Measurements from ENCODE around the gene ERF. TPM values are rescaled to one million over a fixed set of nuclear protein-coding genes. Genes with fewer than 3 reads are reported as not detected.
A peak's percentile ranks its signal among the peaks of the same experiment; 100 is the strongest.

ERF gene
- polyA plus RNA-seq, 1 of the 3 experiments (the other 2 are of a cell fraction): 89.6 TPM

DNA sequence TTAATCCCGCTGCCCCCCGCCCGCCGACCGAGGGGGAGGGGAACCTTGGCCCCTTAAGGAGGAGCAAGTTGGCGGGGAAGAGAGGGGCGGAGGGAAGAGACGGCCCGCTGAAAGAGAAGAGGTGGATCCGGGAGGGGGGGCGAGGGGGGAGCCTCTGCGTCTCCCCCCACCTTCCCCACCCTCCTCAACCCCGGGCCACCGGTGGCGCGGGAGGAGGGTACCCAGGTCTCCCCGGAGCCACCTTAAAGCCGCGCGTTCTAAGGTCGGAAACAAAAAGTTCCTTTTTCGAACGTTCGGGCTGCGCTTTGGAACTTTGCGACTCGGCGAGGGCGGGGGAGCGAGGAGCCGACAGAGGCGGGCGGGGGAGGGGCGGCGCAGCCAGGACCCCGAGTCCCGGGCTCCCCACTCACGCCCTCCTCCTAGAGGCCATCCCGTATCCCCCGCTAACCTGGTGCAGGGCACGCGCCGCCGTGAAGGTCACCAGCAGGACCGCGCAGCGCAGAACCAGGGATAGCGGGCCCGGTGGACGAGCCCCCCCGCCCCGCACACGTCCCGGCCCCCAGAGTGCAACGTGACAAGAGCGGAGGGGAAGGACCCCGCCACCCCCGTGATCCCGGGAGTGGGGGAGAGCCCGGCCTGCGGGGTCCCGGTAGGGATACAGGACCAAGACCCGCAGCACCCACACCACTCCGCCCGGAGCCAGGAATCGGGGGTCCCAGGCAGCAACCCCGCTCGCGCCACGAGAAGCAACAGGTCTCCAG, 659 bp downstream of the ERF start (continued):
- TF ChIP-seq YY1 (IDR thresholded peaks at IDR 0.05; ENCODE audit: low read depth): no peak
- TF ChIP-seq, protein P1, sequence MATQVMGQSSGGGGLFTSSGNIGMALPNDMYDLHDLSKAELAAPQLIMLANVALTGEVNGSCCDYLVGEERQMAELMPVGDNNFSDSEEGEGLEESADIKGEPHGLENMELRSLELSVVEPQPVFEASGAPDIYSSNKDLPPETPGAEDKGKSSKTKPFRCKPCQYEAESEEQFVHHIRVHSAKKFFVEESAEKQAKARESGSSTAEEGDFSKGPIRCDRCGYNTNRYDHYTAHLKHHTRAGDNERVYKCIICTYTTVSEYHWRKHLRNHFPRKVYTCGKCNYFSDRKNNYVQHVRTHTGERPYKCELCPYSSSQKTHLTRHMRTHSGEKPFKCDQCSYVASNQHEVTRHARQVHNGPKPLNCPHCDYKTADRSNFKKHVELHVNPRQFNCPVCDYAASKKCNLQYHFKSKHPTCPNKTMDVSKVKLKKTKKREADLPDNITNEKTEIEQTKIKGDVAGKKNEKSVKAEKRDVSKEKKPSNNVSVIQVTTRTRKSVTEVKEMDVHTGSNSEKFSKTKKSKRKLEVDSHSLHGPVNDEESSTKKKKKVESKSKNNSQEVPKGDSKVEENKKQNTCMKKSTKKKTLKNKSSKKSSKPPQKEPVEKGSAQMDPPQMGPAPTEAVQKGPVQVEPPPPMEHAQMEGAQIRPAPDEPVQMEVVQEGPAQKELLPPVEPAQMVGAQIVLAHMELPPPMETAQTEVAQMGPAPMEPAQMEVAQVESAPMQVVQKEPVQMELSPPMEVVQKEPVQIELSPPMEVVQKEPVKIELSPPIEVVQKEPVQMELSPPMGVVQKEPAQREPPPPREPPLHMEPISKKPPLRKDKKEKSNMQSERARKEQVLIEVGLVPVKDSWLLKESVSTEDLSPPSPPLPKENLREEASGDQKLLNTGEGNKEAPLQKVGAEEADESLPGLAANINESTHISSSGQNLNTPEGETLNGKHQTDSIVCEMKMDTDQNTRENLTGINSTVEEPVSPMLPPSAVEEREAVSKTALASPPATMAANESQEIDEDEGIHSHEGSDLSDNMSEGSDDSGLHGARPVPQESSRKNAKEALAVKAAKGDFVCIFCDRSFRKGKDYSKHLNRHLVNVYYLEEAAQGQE (IDR thresholded peaks at IDR 0.05; ENCODE audit: low read depth, low read length): no peak

DNA sequence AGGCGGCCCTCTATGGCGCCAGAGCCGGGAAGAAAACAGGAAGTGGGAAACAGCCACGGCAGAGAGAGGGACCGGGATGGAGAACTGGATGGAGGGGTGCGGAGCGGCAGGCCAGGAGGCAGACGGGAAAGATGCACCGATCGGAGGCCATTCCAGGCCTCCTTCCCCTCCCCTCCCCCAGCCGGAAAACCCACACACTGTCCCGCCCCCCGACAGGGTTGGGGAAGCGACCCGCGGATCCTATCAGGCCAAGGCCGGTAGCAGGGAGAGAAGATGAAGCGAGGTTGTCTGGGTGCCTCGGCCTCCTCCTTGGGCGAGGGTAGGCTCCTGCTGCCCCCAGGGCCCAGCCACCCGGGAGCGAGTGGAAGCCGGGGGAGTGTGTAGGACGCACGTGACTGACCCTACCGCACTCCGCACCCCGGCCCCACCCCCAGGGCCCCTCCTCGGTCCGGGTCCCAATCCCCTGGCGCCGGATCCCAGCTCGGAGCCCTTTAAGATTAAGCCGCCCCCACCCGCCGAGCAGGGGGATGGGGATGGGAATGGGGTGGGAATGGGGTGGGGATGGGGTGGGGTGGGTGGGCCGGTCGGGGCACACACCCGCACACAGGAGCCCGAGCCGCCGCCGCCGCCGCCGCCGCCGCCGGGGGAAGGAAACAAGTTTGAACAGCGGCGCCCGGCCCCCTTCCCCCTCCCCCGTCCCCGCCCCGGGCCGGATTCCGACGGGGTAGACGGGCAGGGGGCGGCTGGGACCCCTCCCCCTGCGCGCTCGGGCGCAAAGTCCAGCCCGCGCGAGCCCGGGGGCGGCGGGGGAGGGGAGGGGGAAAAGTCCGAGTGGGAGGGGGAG, 1.5 kb downstream of the ERF start:
- no peaks in the 10 kb centered on the region for H3K9me3 ChIP-seq
- peaks cover 31% of the 10 kb centered on the region for H3F3A ChIP-seq (replicated peaks; ENCODE audit: insufficient read depth)
- H3K27me3 ChIP-seq (ENCODE audit: insufficient read depth): no peaks in the 10 kb centered on the region
- ChIA-PET POLR2A (no interaction called here), CTCF (interaction anchor here (0.9 to 14.8 kb wide), 2 partner anchors 26 to 121 kb away, joined by 3 to 205 read pairs; partner anchors contain the start of gene POU2F2)
- peak overlapping the region; percentile 89 to 96 for H3K4me3 ChIP-seq (ENCODE audit: low read depth in 2 of 2, low read length in 1 of 2)
- DNase-seq: peak; percentile 83
- peaks cover 47% of the 10 kb centered on the region for H4K20me1 ChIP-seq (ENCODE audit: insufficient read depth)
- H3K4me1 ChIP-seq (ENCODE audit: control insufficient read depth in 1 of 2, insufficient read depth in 2 of 2, low read depth in 1 of 2, low read length in 1 of 2): peaks cover 17 to 33% of the 10 kb centered on the region in 2 experiments
- H2AFZ ChIP-seq (ENCODE audit: low read depth): no peak overlapping the region
- no peaks in the 10 kb centered on the region for H3K9me2 ChIP-seq
- H3K27ac ChIP-seq (ENCODE audit: low read depth in 2 of 2, low read length in 1 of 2): peak overlapping the region; percentile 89 to 90
- H3K36me3 ChIP-seq (replicated peaks in 1 of 2; ENCODE audit: control insufficient read depth in 1 of 2, insufficient read depth in 2 of 2, low read length in 1 of 2): peaks cover 7 to 16% of the 10 kb centered on the region in 2 experiments
- peak overlapping the region; percentile 98 for H3K4me2 ChIP-seq
- peak overlapping the region; percentile 99 for H3K9ac ChIP-seq
- peaks cover 71% of the 10 kb centered on the region for H3K79me2 ChIP-seq (ENCODE audit: insufficient read depth)
- 2% methylated on average over 26 of the region's 71 CpGs for WGBS (ENCODE audit: low lambda C conversion rate)
- TF ChIP-seq, protein P2, sequence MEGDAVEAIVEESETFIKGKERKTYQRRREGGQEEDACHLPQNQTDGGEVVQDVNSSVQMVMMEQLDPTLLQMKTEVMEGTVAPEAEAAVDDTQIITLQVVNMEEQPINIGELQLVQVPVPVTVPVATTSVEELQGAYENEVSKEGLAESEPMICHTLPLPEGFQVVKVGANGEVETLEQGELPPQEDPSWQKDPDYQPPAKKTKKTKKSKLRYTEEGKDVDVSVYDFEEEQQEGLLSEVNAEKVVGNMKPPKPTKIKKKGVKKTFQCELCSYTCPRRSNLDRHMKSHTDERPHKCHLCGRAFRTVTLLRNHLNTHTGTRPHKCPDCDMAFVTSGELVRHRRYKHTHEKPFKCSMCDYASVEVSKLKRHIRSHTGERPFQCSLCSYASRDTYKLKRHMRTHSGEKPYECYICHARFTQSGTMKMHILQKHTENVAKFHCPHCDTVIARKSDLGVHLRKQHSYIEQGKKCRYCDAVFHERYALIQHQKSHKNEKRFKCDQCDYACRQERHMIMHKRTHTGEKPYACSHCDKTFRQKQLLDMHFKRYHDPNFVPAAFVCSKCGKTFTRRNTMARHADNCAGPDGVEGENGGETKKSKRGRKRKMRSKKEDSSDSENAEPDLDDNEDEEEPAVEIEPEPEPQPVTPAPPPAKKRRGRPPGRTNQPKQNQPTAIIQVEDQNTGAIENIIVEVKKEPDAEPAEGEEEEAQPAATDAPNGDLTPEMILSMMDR (IDR thresholded peaks at IDR 0.05): no peak
- TF ChIP-seq NFIC (IDR thresholded peaks at IDR 0.05; ENCODE audit: borderline replicate concordance) (no peak), MXI1 (IDR thresholded peaks at IDR 0.05; ENCODE audit: low read depth, low read length) (peak; percentile 44; the same call in 1 of the 2 replicates), TEAD4 (IDR thresholded peaks at IDR 0.05; ENCODE audit: borderline replicate concordance, insufficient read depth) (no peak), TAF1 (IDR thresholded peaks at IDR 0.05; ENCODE audit: borderline replicate concordance, low read depth, low read length) (no peak), RFX5 (IDR thresholded peaks at IDR 0.05; ENCODE audit: low read length) (no peak), NRF1 (IDR thresholded peaks at IDR 0.05; ENCODE audit: low read depth, low read length) (no peak), FOSL2 (IDR thresholded peaks at IDR 0.05; ENCODE audit: borderline replicate concordance, low read depth) (no peak), JUND (IDR thresholded peaks at IDR 0.05) (no peak), MEF2A (IDR thresholded peaks at IDR 0.05; ENCODE audit: borderline replicate concordance, low read depth) (no peak), EP300 (IDR thresholded peaks at IDR 0.05; ENCODE audit: borderline replicate concordance in 1 of 2, low read depth in 1 of 2, low read length in 1 of 2) (no peak), FOXM1 (IDR thresholded peaks at IDR 0.05; ENCODE audit: low read depth) (no peak), YY1 (IDR thresholded peaks at IDR 0.05; ENCODE audit: low read depth) (0 out of 2 replicates have a peak, but pooled peaks have one; percentile 16), FOXJ3 (CRISPR knock-in tag; IDR thresholded peaks at IDR 0.05) (no peak)
- TF ChIP-seq, protein P3, sequence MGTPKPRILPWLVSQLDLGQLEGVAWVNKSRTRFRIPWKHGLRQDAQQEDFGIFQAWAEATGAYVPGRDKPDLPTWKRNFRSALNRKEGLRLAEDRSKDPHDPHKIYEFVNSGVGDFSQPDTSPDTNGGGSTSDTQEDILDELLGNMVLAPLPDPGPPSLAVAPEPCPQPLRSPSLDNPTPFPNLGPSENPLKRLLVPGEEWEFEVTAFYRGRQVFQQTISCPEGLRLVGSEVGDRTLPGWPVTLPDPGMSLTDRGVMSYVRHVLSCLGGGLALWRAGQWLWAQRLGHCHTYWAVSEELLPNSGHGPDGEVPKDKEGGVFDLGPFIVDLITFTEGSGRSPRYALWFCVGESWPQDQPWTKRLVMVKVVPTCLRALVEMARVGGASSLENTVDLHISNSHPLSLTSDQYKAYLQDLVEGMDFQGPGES (IDR thresholded peaks at IDR 0.05; ENCODE audit: low read depth, low read length): no peak
- TF ChIP-seq, protein P4, sequence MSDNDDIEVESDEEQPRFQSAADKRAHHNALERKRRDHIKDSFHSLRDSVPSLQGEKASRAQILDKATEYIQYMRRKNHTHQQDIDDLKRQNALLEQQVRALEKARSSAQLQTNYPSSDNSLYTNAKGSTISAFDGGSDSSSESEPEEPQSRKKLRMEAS (IDR thresholded peaks at IDR 0.05; ENCODE audit: low read depth): no peak
- TF ChIP-seq, protein P5, sequence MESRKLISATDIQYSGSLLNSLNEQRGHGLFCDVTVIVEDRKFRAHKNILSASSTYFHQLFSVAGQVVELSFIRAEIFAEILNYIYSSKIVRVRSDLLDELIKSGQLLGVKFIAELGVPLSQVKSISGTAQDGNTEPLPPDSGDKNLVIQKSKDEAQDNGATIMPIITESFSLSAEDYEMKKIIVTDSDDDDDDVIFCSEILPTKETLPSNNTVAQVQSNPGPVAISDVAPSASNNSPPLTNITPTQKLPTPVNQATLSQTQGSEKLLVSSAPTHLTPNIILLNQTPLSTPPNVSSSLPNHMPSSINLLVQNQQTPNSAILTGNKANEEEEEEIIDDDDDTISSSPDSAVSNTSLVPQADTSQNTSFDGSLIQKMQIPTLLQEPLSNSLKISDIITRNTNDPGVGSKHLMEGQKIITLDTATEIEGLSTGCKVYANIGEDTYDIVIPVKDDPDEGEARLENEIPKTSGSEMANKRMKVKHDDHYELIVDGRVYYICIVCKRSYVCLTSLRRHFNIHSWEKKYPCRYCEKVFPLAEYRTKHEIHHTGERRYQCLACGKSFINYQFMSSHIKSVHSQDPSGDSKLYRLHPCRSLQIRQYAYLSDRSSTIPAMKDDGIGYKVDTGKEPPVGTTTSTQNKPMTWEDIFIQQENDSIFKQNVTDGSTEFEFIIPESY (IDR thresholded peaks at IDR 0.05; ENCODE audit: borderline replicate concordance, low read depth): no peak

All from SK-N-SH (cell line).